Body of pancreas (tissue), 4 donors: ENCODE data around the gene OSBPL5. TPM values are rescaled to one million over a fixed set of nuclear protein-coding genes. Genes with fewer than 3 reads are reported as not detected.
A peak's percentile ranks its signal among the peaks of the same experiment; 100 is the strongest.

Source experiments
- ATAC-seq: fragments of 150-250 bp; one replicate; pipeline ENCODE4 v1.9.1; 2016
- DNase-seq, 4 donors: peaks; one replicate each; pipeline ENCODE4 v3.0.0-alpha.2; 2019
- H3K27ac ChIP-seq, 4 donors: fragments of 200-600 bp; sonication (generic); 1 replicate in 3 of 4; 2 replicates in 1 of 4; pipeline versions ENCODE4 v1.5.1 to v1.6.1; 2016 to 2019; ENCODE audit warnings: mild to moderate bottlenecking in 1 of 4, mixed read lengths in 1 of 4, moderate library complexity in 1 of 4
- H3K27me3 ChIP-seq, 2 donors: fragments of 200-600 bp; sonication (generic); one replicate each; pipeline ENCODE4 v1.6.0; 2016; ENCODE audit warnings: mild to moderate bottlenecking in 1 of 2
- H3K36me3 ChIP-seq, 2 donors: fragments of 200-600 bp; sonication (generic); replicated peaks in 1 of 2; 2 replicates each; pipeline ENCODE4 v1.5.1; 2016; ENCODE audit warnings: low read depth in 2 of 2; ENCODE audit not compliant: insufficient read depth in 1 of 2
- H3K4me1 ChIP-seq: fragments of 200-600 bp; sonication (generic); one replicate; pipeline ENCODE4 v1.6.0; 2016
- H3K4me3 ChIP-seq, 2 donors: fragments of 200-600 bp; sonication (generic); 1 replicate in 1 of 2; 2 replicates in 1 of 2; pipeline ENCODE4 v1.5.1; 2016 to 2019
- H3K9me3 ChIP-seq, 3 donors: fragments of 200-600 bp; sonication (generic); 1 replicate in 2 of 3; 2 replicates in 1 of 3; pipeline ENCODE4 v1.5.1; 2016
- CTCF ChIP-seq, 7 experiments: fragments of 450-650 bp in 4 of 7; fragments of 200-600 bp in 3 of 7; sonication (generic) in 3 of 7; IDR thresholded peaks; one replicate each; pipeline ENCODE4 v1.5.1; 2016 to 2019; ENCODE audit warnings: antibody characterized with exemption in 7 of 7
- POLR2A ChIP-seq, 3 donors: fragments of 450-650 bp; IDR thresholded peaks; one replicate each; pipeline ENCODE4 v1.6.1; 2016; ENCODE audit warnings: antibody characterized with exemption in 3 of 3, mild to moderate bottlenecking in 2 of 3
- WGBS, 2 donors: methylation state at CpG; one replicate each; pipeline ENCODE4 v1.1.5; 2017; 5-methylcytosine and 5-hydroxymethylcytosine counted together
- intact Hi-C: fragments of 100-400 bp; cut with DNase I; formaldehyde crosslinking; loops from one replicate; pipeline ENCODE4 v1.15.1; 2023
- total RNA-seq, 2 donors: library from RNA; depleted of rRNA; stranded (reverse); fragments of >200 nt; gene quantifications; one replicate each; pipeline ENCODE4 v1.1.0, GENCODE V29; 2016

OSBPL5 gene
- total RNA-seq, 2 donors from 2014 or later, result 22.3 to 62.0 TPM

- WGBS, 2 donors, result 56 to 58% methylated on average over 7 to 8 of the region's 8 CpGs
- ATAC-seq (no peak), DNase-seq (no peak)
- Histone ChIP-seq H3K9me3 (no peaks in the 10 kb centered on the region), H3K27me3 (no peaks in the 10 kb centered on the region), H3K4me1 (peaks cover 18% of the 10 kb centered on the region), H3K4me3 (no peak overlapping the region), H3K36me3 (no peaks in the 10 kb centered on the region), H3K27ac (no peak overlapping the region)
- intact Hi-C loops, result no loop called here
- TF ChIP-seq POLR2A (IDR thresholded peaks at IDR 0.05), result no peak
- no peak for TF ChIP-seq CTCF (IDR thresholded peaks at IDR 0.05)
These were observed 109.2 kb downstream of the OSBPL5 start for GRCh38 chr11:3055891-3056290.

- 77 to 79% methylated on average over 10 to 11 of the region's 11 CpGs for WGBS, 2 donors
- Histone ChIP-seq H3K4me1 (peaks cover 36% of the 10 kb centered on the region), H3K27me3 (no peaks in the 10 kb centered on the region), H3K9me3 (no peaks in the 10 kb centered on the region), H3K4me3 (no peak overlapping the region), H3K27ac (no peak overlapping the region), H3K36me3 (no peaks in the 10 kb centered on the region)
- no peak for ATAC-seq
- no peak for TF ChIP-seq POLR2A (IDR thresholded peaks at IDR 0.05)
- no peak for TF ChIP-seq CTCF (IDR thresholded peaks at IDR 0.05)
- intact Hi-C loops, result no loop called here
- DNase-seq, result no peak
These were observed 112.5 kb downstream of the OSBPL5 start for GRCh38 chr11:3052567-3052966.

- TF ChIP-seq POLR2A (IDR thresholded peaks at IDR 0.05) (no peak), CTCF (IDR thresholded peaks at IDR 0.05) (no peak)
- H3K27me3 ChIP-seq, result no peaks in the 10 kb centered on the region
- intact Hi-C loops, result no loop called here
- peak in 1 of 4 donors; percentile 19 for DNase-seq
- H3K9me3 ChIP-seq, result no peaks in the 10 kb centered on the region
- no peak overlapping the region for H3K27ac ChIP-seq
- WGBS, 2 donors, result 54 to 68% methylated on average over 14 of the region's 14 CpGs
- no peak overlapping the region for H3K4me3 ChIP-seq
- H3K36me3 ChIP-seq, result no peaks in the 10 kb centered on the region
- H3K4me1 ChIP-seq, result peaks cover 34% of the 10 kb centered on the region
- ATAC-seq, result no peak
These were observed 113.0 kb downstream of the OSBPL5 start for GRCh38 chr11:3052109-3052479.

GRCh38 chr11:3051196-3052108, 113.7 kb downstream of the OSBPL5 start:
- TF ChIP-seq POLR2A (IDR thresholded peaks at IDR 0.05) (no peak), CTCF (IDR thresholded peaks at IDR 0.05) (no peak)
- H3K4me3 ChIP-seq, result no peak overlapping the region
- DNase-seq, result no peak
- H3K36me3 ChIP-seq, result no peaks in the 10 kb centered on the region
- H3K4me1 ChIP-seq, result peaks cover 34% of the 10 kb centered on the region
- H3K27ac ChIP-seq, result no peak overlapping the region
- H3K9me3 ChIP-seq, result no peaks in the 10 kb centered on the region
- intact Hi-C loops, result no loop called here
- 77 to 80% methylated on average over 7 to 13 of the region's 13 CpGs for WGBS, 2 donors
- ATAC-seq, result no peak
- no peaks in the 10 kb centered on the region for H3K27me3 ChIP-seq
